OCI-LY1 (cell line): ENCODE data around the gene ARHGAP10.

Source experiments
- CTCF ChIP-seq: fragments of 200-600 bp; sonication (generic), shearing (Covaris generic); IDR thresholded peaks from 2 replicates; pipeline ENCODE4 v1.5.1; 2017; ENCODE audit warnings: mild to moderate bottlenecking, antibody characterized with exemption, low read length, moderate library complexity, mixed read lengths
- EZH2 ChIP-seq: fragments of 200-600 bp; sonication (generic), shearing (Covaris generic); IDR thresholded peaks from 2 replicates; pipeline ENCODE4 v1.8.0; 2017; ENCODE audit warnings: borderline replicate concordance, mixed run types, mild to moderate bottlenecking, antibody characterized with exemption, low read length, moderate library complexity, mixed read lengths

DNA sequence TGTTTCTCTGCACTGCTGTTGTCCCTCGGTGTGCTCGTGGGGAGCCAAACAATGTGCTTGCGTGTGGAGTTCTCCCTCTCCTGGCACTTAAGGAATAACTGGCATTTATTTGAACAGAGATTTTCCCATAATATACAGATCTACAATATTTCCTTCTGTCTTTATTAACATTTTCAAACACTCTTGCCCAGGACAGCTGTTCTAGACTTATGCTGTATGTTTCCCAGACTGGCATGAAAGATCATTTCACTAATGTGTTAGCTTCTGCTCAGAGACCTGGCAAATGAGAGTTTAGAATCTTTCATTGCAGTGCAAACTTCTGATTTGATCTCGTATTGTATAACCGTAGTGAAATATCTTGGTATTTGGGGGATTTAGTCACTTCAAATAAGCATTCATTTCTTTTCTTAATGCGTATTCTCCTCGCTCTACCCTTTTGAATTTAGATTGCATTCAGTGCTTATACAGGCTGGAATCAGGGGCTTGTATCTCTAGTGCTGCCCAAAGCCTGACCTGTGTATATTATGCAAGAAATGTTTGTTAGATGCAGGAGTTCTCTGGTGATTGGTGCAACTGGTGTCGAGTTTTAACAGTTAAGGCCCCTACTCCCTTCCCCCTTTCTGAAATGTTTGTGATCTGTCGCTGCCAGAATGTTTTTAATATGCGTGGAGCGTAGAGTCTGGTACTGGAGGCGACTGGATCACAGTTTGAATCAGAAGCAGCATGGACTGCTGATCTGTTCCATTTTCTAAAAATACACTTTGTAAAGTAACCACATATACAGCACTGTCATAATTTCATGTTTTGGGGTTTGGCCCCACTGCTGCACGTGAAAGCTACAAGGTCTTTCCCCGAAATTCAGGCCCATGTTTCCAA is 326.3 kb downstream of the ARHGAP10 start:
- TF ChIP-seq CTCF: no peak
- TF ChIP-seq EZH2: no peak
